SK-N-SH treated with all-trans-retinoic acid at 6 μM for 48 hours (cell line): ENCODE measurements around the gene SEPTIN5.

Experiments
- ATAC-seq: fragments of 200-7000 bp; cut with Tn5 transposase; 3 replicates; pipeline ENCODE4 v1.9.1; 2020; ENCODE audit warnings: mild to moderate bottlenecking, moderate library complexity
- ARNTL ChIP-seq: fragments of 450-650 bp; formaldehyde crosslinking; IDR thresholded peaks from 2 replicates; pipeline ENCODE4 v1.5.0; 2020; ENCODE audit warnings: low read depth, mild to moderate bottlenecking, moderate library complexity, borderline replicate concordance
- BACH2 ChIP-seq: fragments of 250-450 bp; sonication (Bioruptor Pico); IDR thresholded peaks from 2 replicates; pipeline ENCODE4 v1.9.0; 2021; ENCODE audit warnings: mild to moderate bottlenecking, borderline replicate concordance
- CREB5 ChIP-seq: fragments of 250-450 bp; sonication (Bioruptor Pico); IDR thresholded peaks from 2 replicates; pipeline ENCODE4 v1.5.1; 2020; ENCODE audit warnings: low read depth, mild to moderate bottlenecking, moderate library complexity
- CSDC2 ChIP-seq: fragments of 250-450 bp; sonication (Bioruptor Pico); IDR thresholded peaks from 2 replicates; pipeline ENCODE4 v1.5.0; 2020; ENCODE audit warnings: mild to moderate bottlenecking, moderate library complexity
- CSRNP3 ChIP-seq: fragments of 250-450 bp; sonication (Bioruptor Pico); IDR thresholded peaks from 2 replicates; pipeline ENCODE4 v1.5.1; 2021; ENCODE audit warnings: mild to moderate bottlenecking, moderate library complexity
- ESRRG ChIP-seq: fragments of 250-450 bp; sonication (Bioruptor Pico); IDR thresholded peaks from 2 replicates; pipeline ENCODE4 v1.6.1; 2021; ENCODE audit warnings: mild to moderate bottlenecking
- GLIS3 ChIP-seq: fragments of 250-450 bp; sonication (Bioruptor Pico); IDR thresholded peaks from 2 replicates; pipeline ENCODE4 v1.5.0; 2020; ENCODE audit warnings: mild to moderate bottlenecking, moderate library complexity
- ISL1 ChIP-seq: fragments of 250-450 bp; sonication (Bioruptor Pico); IDR thresholded peaks from 2 replicates; pipeline ENCODE4 v2.1.2; 2022; ENCODE audit warnings: mild to moderate bottlenecking, moderate library complexity
- OSR1 ChIP-seq: fragments of 250-450 bp; sonication (Bioruptor Pico); IDR thresholded peaks from 2 replicates; pipeline ENCODE4 v1.8.0; 2022; ENCODE audit warnings: moderate library complexity, mild to moderate bottlenecking, inconsistent platforms
- PATZ1 ChIP-seq: fragments of 250-450 bp; sonication (Bioruptor Pico); IDR thresholded peaks from 2 replicates; pipeline ENCODE4 v1.8.0; 2020; ENCODE audit warnings: mild to moderate bottlenecking, moderate library complexity, borderline replicate concordance
- POU6F1 ChIP-seq: fragments of 250-450 bp; sonication (Bioruptor Pico); IDR thresholded peaks from 2 replicates; pipeline ENCODE4 v1.8.0; 2021; ENCODE audit warnings: low read depth, mild to moderate bottlenecking, moderate library complexity, borderline replicate concordance
- PPARA ChIP-seq: fragments of 250-450 bp; sonication (Bioruptor Pico); IDR thresholded peaks from 2 replicates; pipeline ENCODE4 v1.5.0; 2020; ENCODE audit warnings: mild to moderate bottlenecking, borderline replicate concordance
- RARB ChIP-seq: fragments of 250-450 bp; sonication (Bioruptor Pico); IDR thresholded peaks from 2 replicates; pipeline ENCODE4 v1.8.0; 2021; ENCODE audit warnings: mild to moderate bottlenecking, moderate library complexity
- SNAI2 ChIP-seq: fragments of 250-450 bp; sonication (Bioruptor Pico); IDR thresholded peaks from 2 replicates; pipeline ENCODE4 v1.5.0; 2020; ENCODE audit warnings: mild to moderate bottlenecking, moderate library complexity
- TCF4 ChIP-seq: fragments of 250-450 bp; sonication (Bioruptor Pico); IDR thresholded peaks from 2 replicates; pipeline ENCODE4 v1.8.0; 2021; ENCODE audit warnings: mild to moderate bottlenecking, moderate library complexity, borderline replicate concordance
- ZC3H10 ChIP-seq: fragments of 250-450 bp; sonication (Bioruptor Pico); IDR thresholded peaks from 2 replicates; pipeline ENCODE4 v1.5.1; 2021; ENCODE audit warnings: mild to moderate bottlenecking, moderate library complexity
- ZFP3 ChIP-seq: fragments of 250-450 bp; sonication (Bioruptor Pico); IDR thresholded peaks from 2 replicates; pipeline ENCODE4 v1.5.0; 2020; ENCODE audit warnings: mild to moderate bottlenecking, moderate library complexity
- ZFP30 ChIP-seq: fragments of 450-650 bp; formaldehyde crosslinking; IDR thresholded peaks from 2 replicates; pipeline ENCODE4 v1.5.0; 2022; ENCODE audit warnings: mild to moderate bottlenecking, moderate library complexity
- ZNF565 ChIP-seq: fragments of 450-650 bp; formaldehyde crosslinking; conservative IDR thresholded peaks from 2 replicates; pipeline ENCODE4 v1.5.0; 2020; ENCODE audit warnings: low read depth, mild to moderate bottlenecking, moderate library complexity
- ZNF70 ChIP-seq: fragments of 450-650 bp; formaldehyde crosslinking; IDR thresholded peaks from 2 replicates; pipeline ENCODE4 v1.5.0; 2020; ENCODE audit warnings: mild to moderate bottlenecking, moderate library complexity
- ZNF8 ChIP-seq: fragments of 450-650 bp; formaldehyde crosslinking; IDR thresholded peaks from 2 replicates; pipeline ENCODE4 v1.5.0; 2020; ENCODE audit warnings: mild to moderate bottlenecking, moderate library complexity
- TF ChIP-seq, protein P1 (sequence below): fragments of 250-450 bp; sonication (Bioruptor Pico); IDR thresholded peaks from 2 replicates; pipeline ENCODE4 v1.5.0; 2020; ENCODE audit warnings: mild to moderate bottlenecking, moderate library complexity

SEPTIN5 gene

DNA sequence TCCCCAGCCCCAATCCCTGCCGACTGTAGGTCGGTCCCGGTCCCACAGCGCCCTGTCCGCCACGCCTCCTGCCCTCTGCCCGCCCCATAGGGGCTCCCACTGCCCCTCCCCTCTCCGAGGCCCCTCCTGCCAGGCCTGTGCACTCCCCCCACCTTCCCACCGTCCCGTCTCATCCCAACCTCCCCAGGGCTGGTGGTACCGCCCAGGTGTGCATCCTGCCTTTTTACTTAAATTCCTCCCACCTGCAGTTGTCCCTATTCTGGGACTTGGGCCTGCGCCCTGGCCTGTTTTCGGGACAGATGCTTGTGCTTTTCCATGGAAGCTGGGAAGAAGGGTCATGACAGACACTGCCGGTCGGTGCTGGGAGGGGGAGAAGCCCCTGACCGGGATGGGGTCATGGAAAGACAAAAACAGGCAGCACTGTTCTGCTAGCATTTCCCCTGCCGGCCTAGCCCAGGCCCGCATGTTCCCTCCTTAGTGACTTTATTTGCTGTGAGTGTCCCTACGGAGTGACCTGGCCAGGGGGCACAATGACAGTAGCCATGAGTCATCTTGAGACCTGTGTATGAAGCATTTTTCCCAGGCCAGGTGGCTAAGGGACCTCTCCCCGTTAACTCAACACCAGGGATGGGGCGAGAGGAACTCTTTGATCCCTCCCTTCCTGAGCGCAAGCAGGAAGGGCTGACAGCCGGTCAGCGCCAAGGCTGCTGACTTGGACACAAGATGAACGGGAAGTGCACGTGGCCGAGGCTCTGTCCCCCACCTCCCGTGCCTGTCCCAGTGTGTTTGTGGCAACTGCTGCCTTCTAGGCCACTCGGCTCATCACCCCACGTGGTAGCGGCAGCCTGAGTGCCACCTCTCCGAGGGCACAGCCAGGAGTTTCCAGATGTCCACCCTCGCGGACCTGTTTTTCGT, 53.4 kb downstream of the SEPTIN5 start:
- no peak; the same call in 2 of the 3 replicates for ATAC-seq
- TF ChIP-seq POU6F1 (CRISPR knock-in tag): no peak
- no peak for TF ChIP-seq ESRRG
- TF ChIP-seq, protein P1, sequence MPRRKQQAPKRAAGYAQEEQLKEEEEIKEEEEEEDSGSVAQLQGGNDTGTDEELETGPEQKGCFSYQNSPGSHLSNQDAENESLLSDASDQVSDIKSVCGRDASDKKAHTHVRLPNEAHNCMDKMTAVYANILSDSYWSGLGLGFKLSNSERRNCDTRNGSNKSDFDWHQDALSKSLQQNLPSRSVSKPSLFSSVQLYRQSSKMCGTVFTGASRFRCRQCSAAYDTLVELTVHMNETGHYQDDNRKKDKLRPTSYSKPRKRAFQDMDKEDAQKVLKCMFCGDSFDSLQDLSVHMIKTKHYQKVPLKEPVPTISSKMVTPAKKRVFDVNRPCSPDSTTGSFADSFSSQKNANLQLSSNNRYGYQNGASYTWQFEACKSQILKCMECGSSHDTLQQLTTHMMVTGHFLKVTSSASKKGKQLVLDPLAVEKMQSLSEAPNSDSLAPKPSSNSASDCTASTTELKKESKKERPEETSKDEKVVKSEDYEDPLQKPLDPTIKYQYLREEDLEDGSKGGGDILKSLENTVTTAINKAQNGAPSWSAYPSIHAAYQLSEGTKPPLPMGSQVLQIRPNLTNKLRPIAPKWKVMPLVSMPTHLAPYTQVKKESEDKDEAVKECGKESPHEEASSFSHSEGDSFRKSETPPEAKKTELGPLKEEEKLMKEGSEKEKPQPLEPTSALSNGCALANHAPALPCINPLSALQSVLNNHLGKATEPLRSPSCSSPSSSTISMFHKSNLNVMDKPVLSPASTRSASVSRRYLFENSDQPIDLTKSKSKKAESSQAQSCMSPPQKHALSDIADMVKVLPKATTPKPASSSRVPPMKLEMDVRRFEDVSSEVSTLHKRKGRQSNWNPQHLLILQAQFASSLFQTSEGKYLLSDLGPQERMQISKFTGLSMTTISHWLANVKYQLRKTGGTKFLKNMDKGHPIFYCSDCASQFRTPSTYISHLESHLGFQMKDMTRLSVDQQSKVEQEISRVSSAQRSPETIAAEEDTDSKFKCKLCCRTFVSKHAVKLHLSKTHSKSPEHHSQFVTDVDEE: no peak
- TF ChIP-seq PATZ1: no peak
- no peak for TF ChIP-seq CREB5 (CRISPR knock-in tag)
- no peak for TF ChIP-seq ZC3H10
- TF ChIP-seq ZFP3 (CRISPR knock-in tag): no peak
- no peak for TF ChIP-seq PPARA (CRISPR knock-in tag)
- TF ChIP-seq ARNTL (CRISPR knock-in tag): no peak
- TF ChIP-seq TCF4: no peak
- TF ChIP-seq SNAI2 (CRISPR knock-in tag): no peak
- no peak for TF ChIP-seq BACH2 (CRISPR knock-in tag)
- no peak for TF ChIP-seq CSDC2 (CRISPR knock-in tag)
- TF ChIP-seq ZNF8 (CRISPR knock-in tag): no peak
- no peak for TF ChIP-seq ISL1 (CRISPR knock-in tag)
- no peak for TF ChIP-seq ZNF70 (CRISPR knock-in tag)
- TF ChIP-seq GLIS3 (CRISPR knock-in tag): no peak
- no peak for TF ChIP-seq OSR1 (CRISPR knock-in tag)
- TF ChIP-seq, all 23 proteins: peak for 0

DNA sequence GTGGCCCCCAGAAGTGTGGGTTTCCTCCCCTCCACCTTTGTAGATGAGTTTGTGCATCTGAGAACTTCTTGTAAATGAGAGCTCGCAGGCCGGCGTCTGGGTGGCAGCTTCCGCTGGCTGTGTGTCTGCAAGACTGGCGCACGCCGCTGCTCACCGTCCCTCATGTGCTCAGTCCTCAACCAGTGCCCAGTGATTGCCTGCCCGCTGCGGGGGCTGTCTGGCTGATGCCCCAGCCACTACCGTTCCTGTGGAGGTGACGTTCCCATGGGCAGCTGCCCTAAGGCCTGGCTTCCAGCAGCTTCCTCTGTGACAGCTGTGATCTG, 55.1 kb downstream of the SEPTIN5 start:
- no peak for ATAC-seq
- TF ChIP-seq ZNF70 (CRISPR knock-in tag) (no peak), ISL1 (CRISPR knock-in tag) (no peak)

GRCh38 chr22:19770349-19771220, 56.3 kb downstream of the SEPTIN5 start:
- ATAC-seq: no peak
- TF ChIP-seq ESRRG (no peak), RARB (CRISPR knock-in tag) (no peak), SNAI2 (CRISPR knock-in tag) (no peak), ZNF8 (CRISPR knock-in tag) (no peak), CSRNP3 (no peak), OSR1 (CRISPR knock-in tag) (no peak), ZNF565 (CRISPR knock-in tag) (no peak), PPARA (CRISPR knock-in tag) (no peak), PATZ1 (no peak), ZFP30 (CRISPR knock-in tag) (no peak), GLIS3 (CRISPR knock-in tag) (no peak), ZNF70 (CRISPR knock-in tag) (no peak)
- TF ChIP-seq, protein P1: no peak
